Panc1 (cell line): ENCODE results near the gene DCLK2.

Experiments
- POLR2AphosphoS5 ChIP-seq: IDR thresholded peaks from 2 replicates; pipeline ENCODE4 v1.6.1; 2012; ENCODE audit warnings: mild to moderate bottlenecking, low read depth, low read length, moderate library complexity
- SIN3A ChIP-seq: IDR thresholded peaks from 2 replicates; pipeline ENCODE4 v1.6.1; 2012; ENCODE audit warnings: low read depth, mild to moderate bottlenecking, low read length, moderate library complexity, borderline replicate concordance; ENCODE audit not compliant: insufficient read depth
- TCF7L2 ChIP-seq: IDR thresholded peaks from 2 replicates; pipeline ENCODE4 v1.6.1; 2011; ENCODE audit warnings: mild to moderate bottlenecking, low read depth, low read length, inconsistent platforms
- TF ChIP-seq, protein P1 (sequence below): fragments of 450-650 bp; IDR thresholded peaks from 2 replicates; pipeline ENCODE4 v1.5.1; 2017; ENCODE audit warnings: mild to moderate bottlenecking
- TF ChIP-seq, protein P2 (sequence below), 2 experiments: IDR thresholded peaks; 2 replicates each; pipeline ENCODE4 v1.6.1; 2011 to 2012; ENCODE audit warnings: low read depth in 2 of 2, control low read depth in 1 of 2, low read length in 1 of 2, mild to moderate bottlenecking in 1 of 2, moderate library complexity in 1 of 2; ENCODE audit not compliant: insufficient read depth in 1 of 2

DNA sequence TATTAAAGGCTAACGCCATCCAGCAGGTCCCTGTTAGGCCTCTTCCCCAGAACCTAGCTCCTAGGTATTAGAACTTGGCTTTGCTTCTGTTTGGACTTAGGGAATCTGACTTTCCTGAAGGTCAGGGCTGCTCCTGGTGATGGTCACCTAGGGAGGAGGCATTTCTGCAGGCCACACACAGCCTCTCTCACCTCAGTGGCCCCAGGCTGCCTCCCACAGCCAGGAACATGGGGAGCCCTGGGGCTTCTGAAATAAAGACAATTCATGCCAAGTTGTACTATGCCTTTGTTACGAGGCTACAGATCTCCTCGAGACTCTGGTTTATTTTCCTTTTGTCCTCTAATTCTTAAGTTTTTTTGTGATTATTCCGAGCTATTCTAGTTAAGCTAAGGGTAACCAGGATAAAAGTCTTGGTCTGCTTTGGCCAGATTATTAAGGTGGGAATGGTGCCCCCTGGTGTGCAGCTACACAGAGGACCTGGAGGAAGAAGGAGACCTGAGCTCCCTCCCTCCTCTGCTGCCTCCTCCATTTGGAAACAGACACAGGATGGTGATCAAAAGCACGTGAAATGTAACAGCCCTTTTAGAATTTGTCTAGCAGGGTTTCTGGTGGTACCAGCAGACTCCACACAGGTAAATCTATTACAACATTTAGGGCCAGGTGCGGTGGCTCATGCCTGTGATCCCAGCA lies 131.0 kb downstream of the DCLK2 start:
- TF ChIP-seq, protein P1, sequence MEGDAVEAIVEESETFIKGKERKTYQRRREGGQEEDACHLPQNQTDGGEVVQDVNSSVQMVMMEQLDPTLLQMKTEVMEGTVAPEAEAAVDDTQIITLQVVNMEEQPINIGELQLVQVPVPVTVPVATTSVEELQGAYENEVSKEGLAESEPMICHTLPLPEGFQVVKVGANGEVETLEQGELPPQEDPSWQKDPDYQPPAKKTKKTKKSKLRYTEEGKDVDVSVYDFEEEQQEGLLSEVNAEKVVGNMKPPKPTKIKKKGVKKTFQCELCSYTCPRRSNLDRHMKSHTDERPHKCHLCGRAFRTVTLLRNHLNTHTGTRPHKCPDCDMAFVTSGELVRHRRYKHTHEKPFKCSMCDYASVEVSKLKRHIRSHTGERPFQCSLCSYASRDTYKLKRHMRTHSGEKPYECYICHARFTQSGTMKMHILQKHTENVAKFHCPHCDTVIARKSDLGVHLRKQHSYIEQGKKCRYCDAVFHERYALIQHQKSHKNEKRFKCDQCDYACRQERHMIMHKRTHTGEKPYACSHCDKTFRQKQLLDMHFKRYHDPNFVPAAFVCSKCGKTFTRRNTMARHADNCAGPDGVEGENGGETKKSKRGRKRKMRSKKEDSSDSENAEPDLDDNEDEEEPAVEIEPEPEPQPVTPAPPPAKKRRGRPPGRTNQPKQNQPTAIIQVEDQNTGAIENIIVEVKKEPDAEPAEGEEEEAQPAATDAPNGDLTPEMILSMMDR, result peak; percentile 63
- no peak for TF ChIP-seq POLR2AphosphoS5
- TF ChIP-seq TCF7L2, result no peak
- TF ChIP-seq, protein P2, sequence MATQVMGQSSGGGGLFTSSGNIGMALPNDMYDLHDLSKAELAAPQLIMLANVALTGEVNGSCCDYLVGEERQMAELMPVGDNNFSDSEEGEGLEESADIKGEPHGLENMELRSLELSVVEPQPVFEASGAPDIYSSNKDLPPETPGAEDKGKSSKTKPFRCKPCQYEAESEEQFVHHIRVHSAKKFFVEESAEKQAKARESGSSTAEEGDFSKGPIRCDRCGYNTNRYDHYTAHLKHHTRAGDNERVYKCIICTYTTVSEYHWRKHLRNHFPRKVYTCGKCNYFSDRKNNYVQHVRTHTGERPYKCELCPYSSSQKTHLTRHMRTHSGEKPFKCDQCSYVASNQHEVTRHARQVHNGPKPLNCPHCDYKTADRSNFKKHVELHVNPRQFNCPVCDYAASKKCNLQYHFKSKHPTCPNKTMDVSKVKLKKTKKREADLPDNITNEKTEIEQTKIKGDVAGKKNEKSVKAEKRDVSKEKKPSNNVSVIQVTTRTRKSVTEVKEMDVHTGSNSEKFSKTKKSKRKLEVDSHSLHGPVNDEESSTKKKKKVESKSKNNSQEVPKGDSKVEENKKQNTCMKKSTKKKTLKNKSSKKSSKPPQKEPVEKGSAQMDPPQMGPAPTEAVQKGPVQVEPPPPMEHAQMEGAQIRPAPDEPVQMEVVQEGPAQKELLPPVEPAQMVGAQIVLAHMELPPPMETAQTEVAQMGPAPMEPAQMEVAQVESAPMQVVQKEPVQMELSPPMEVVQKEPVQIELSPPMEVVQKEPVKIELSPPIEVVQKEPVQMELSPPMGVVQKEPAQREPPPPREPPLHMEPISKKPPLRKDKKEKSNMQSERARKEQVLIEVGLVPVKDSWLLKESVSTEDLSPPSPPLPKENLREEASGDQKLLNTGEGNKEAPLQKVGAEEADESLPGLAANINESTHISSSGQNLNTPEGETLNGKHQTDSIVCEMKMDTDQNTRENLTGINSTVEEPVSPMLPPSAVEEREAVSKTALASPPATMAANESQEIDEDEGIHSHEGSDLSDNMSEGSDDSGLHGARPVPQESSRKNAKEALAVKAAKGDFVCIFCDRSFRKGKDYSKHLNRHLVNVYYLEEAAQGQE (IDR thresholded peaks at IDR 0.05; ENCODE audit: insufficient read depth in 1 of 2, low read depth in 2 of 2, low read length in 1 of 2), result no peak
- TF ChIP-seq SIN3A, result no peak
